Fibroblast of pulmonary artery (primary cell): ENCODE results near the gene MTARC2.
"Not testable (repeated sequence)": the region's sequence is repeated elsewhere in the genome, so short reads cannot be mapped to it uniquely, and the experiment has no call there.

ENCODE experiments used
- DNase-seq: peaks from one replicate; pipeline ENCODE4 v3.0.0-alpha.2; 2010; ENCODE audit warnings: low read depth
- H3K4me3 ChIP-seq: replicated peaks from 2 replicates; pipeline ENCODE4 v1.5.1; 2011; ENCODE audit warnings: low read depth, mild to moderate bottlenecking, control low read depth, low read length, moderate library complexity
- CTCF ChIP-seq: IDR thresholded peaks from 2 replicates; pipeline ENCODE4 v1.5.1; 2011; ENCODE audit warnings: mild to moderate bottlenecking, control low read depth, low read length, inconsistent platforms; ENCODE audit errors: missing control alignments

Gene MTARC2

DNA sequence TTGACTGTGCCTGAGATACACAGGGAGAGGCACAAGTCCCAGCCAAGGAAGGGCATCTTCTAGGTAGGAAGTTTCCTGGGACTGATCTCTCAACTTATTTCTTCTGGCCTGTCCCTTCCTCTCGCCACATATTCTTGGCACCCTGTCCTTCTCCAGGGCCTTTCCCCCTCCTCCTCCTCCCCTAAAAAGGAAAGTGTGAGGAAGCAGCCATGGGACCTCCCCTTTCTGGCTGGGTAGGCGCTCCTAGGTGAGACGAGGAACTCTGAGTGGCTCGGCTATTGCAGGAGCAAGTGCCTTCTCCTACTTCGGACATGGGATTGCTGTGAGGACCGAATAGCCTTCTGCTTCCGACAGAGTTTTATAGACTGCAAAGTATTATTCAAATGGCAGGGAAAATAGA, 15.5 kb upstream of the MTARC2 start:
- no peak for TF ChIP-seq CTCF
- no peak overlapping the region for H3K4me3 ChIP-seq
- DNase-seq = no peak

- DNase-seq = peak; percentile 97
- peak overlapping the region; percentile 20 for H3K4me3 ChIP-seq
- TF ChIP-seq CTCF = peak; percentile 82
Observed at GRCh38 chr1:220733086-220733601, 15.0 kb upstream of the MTARC2 start.

GRCh38 chr1:220734571-220735326, 13.4 kb upstream of the MTARC2 start:
- no peak for TF ChIP-seq CTCF
- no peak overlapping the region for H3K4me3 ChIP-seq
- DNase-seq = peak; percentile 77

DNA sequence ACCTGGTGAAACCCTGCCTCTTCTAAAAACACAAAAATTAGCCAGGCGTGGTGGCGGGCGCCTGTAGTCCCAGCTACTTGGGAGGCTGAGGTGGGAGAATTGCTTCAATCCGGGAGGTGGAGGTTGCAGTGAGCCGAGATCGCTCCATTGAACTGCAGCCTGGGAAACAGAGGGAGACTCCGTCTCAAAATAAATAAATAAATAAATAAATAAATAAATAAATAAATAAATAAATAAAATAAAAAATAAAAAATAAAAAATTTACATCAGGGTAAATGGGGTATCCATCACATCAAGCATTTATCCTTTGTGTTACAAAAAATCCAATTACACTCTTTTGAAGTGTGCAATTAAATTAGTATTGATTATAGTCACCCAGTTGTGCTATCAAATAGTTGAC, 11.8 kb upstream of the MTARC2 start:
- not testable (repeated sequence) for H3K4me3 ChIP-seq, DNase-seq

DNA sequence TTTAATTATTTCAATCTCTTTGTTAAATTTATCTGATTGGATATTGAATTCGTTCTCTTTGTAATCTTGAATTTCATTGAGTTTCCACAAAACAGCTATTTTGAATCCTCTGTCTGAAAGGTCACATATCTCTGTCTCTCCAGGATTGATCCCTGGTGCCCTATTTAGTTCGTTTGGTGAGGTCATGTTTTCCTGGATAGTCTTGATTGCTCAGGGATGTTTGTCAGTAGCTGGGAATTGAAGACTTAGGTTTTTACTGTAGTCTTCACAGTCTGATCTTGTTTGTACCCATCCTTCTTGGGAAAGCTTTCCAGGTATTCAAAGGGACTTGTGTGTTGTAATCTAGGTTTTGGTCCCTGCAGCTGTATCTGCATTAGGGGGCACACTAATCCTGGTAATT, 6.8 kb upstream of the MTARC2 start:
- no peak for TF ChIP-seq CTCF
- no peak for DNase-seq

DNA sequence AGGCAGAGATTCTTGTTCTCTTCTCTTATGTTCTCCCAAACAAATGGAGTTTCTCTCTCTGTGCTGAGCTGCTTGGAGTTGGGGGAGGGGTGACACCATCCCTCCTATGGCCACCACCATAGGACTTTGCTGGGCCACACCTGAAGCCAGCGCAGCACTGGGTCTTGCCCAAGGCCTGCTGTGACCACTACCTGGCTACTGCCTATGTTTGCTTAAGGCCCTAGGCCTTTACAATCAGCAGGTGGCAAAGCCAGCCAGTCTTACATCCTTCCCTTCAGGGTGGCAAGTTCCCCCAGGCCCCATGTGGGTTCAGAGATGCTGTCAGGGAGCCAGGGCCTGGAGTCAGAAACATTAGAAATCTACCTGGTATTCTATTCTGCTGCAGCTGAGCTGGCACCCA, 6.3 kb upstream of the MTARC2 start:
- no peak for TF ChIP-seq CTCF
- H3K4me3 ChIP-seq = no peak overlapping the region

More for the DNA sequence above, 6.8 kb upstream of the MTARC2 start:
- no peak overlapping the region for H3K4me3 ChIP-seq

DNA sequence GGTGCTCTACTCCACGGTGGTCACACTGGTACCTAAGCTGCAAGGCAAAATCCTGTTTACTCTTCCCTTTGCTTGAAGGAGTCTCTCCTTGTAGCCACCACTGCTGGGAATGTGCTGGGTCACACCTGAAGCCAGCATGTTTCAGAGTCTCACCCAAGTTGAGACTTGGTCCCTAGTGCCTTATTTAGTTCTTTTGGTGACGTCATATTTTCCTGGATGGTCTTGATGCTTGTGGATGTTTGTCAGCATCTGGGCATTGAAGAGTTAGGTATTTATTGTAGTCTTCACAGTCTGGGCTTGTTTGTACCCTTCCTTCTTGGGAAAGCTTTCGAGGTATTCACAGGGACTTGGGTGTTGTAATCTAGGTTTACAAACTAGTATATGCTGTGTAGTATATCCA, 5.6 kb upstream of the MTARC2 start:
- no peak for DNase-seq
- H3K4me3 ChIP-seq = no peak overlapping the region
- TF ChIP-seq CTCF = no peak

More for the DNA sequence above, 6.3 kb upstream of the MTARC2 start:
- no peak for DNase-seq
